ENCODE measurements around the gene CD27.
"Not testable (repeated sequence)": the region's sequence is repeated elsewhere in the genome, so short reads cannot be mapped to it uniquely, and the experiment has no call there.

GRCh38 chr12:6427796-6428195 is 17.0 kb upstream of the CD27 start:
- TF ChIP-seq SMAD4 (CRISPR knock-in tag; conservative IDR thresholded peaks at IDR 0.05) = not testable (repeated sequence)
- TF ChIP-seq, protein P1, sequence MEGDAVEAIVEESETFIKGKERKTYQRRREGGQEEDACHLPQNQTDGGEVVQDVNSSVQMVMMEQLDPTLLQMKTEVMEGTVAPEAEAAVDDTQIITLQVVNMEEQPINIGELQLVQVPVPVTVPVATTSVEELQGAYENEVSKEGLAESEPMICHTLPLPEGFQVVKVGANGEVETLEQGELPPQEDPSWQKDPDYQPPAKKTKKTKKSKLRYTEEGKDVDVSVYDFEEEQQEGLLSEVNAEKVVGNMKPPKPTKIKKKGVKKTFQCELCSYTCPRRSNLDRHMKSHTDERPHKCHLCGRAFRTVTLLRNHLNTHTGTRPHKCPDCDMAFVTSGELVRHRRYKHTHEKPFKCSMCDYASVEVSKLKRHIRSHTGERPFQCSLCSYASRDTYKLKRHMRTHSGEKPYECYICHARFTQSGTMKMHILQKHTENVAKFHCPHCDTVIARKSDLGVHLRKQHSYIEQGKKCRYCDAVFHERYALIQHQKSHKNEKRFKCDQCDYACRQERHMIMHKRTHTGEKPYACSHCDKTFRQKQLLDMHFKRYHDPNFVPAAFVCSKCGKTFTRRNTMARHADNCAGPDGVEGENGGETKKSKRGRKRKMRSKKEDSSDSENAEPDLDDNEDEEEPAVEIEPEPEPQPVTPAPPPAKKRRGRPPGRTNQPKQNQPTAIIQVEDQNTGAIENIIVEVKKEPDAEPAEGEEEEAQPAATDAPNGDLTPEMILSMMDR (IDR thresholded peaks at IDR 0.05 in 2 of 3, conservative IDR thresholded peaks at IDR 0.05 in 1 of 3; ENCODE audit: insufficient read depth in 2 of 3, low read depth in 1 of 3, low read length in 3 of 3) = not testable (repeated sequence)

Data from K562 (cell line).